Osteoblast (primary cell): ENCODE measurements around the gene PPP1R3G. TPM values are rescaled to one million over a fixed set of nuclear protein-coding genes. Genes with fewer than 3 reads are reported as not detected.

ENCODE experiments used
- DNase-seq: peaks from one replicate; pipeline ENCODE4 v3.0.0; 2011; ENCODE audit warnings: low spot score, mixed read lengths; ENCODE audit not compliant: insufficient read length; ENCODE audit errors: missing footprints
- H2AFZ ChIP-seq: 2 replicates; pipeline ENCODE4 v1.6.0; 2011; ENCODE audit warnings: mild to moderate bottlenecking, low read length
- H3K27ac ChIP-seq: 2 replicates; pipeline ENCODE4 v1.5.1; 2011; ENCODE audit warnings: mild to moderate bottlenecking, low read depth, low read length, moderate library complexity
- H3K27me3 ChIP-seq: 2 replicates; pipeline ENCODE4 v1.6.0; 2012; ENCODE audit warnings: mild to moderate bottlenecking, control low read depth, inconsistent platforms, low read length, moderate library complexity; ENCODE audit not compliant: insufficient read depth
- H3K36me3 ChIP-seq: 2 replicates; pipeline ENCODE4 v1.5.1; 2011; ENCODE audit warnings: mild to moderate bottlenecking, low read length, control low read depth, moderate library complexity; ENCODE audit not compliant: insufficient read depth
- H3K4me1 ChIP-seq: 2 replicates; pipeline ENCODE4 v1.5.1; 2011; ENCODE audit warnings: mild to moderate bottlenecking, low read length, control low read depth, moderate library complexity; ENCODE audit not compliant: insufficient read depth
- H3K4me2 ChIP-seq: 2 replicates; pipeline ENCODE4 v1.6.0; 2011; ENCODE audit warnings: mild to moderate bottlenecking, low read length; ENCODE audit not compliant: insufficient read depth
- H3K4me3 ChIP-seq: fragments of 200-600 bp; sonication (generic); 3 replicates; pipeline ENCODE4 v1.5.1; 2012; ENCODE audit warnings: mild to moderate bottlenecking, low read length, inconsistent platforms; ENCODE audit not compliant: insufficient read depth
- H3K79me2 ChIP-seq: 2 replicates; pipeline ENCODE4 v1.6.0; 2012; ENCODE audit warnings: mild to moderate bottlenecking, low read length, control low read depth, inconsistent platforms; ENCODE audit not compliant: insufficient read depth
- H3K9me3 ChIP-seq: 2 replicates; pipeline ENCODE4 v1.5.1; 2011; ENCODE audit warnings: low read depth, low read length, control low read depth
- H4K20me1 ChIP-seq: 2 replicates; pipeline ENCODE4 v1.6.0; 2012; ENCODE audit warnings: mild to moderate bottlenecking, low read length, control low read depth; ENCODE audit not compliant: insufficient read depth
- CTCF ChIP-seq: IDR thresholded peaks from 2 replicates; pipeline ENCODE4 v1.5.1; 2011; ENCODE audit warnings: mild to moderate bottlenecking, low read depth, low read length, moderate library complexity; ENCODE audit errors: extremely low read depth
- total RNA-seq: library from RNA; depleted of rRNA; stranded (reverse); fragments of >200 nt; gene quantifications from 2 replicates; pipeline ENCODE4 v1.2.3, GENCODE V29; 2012

Gene PPP1R3G
- total RNA-seq, 1 donor = 3.3 TPM

GRCh38 chr6:5051394-5051793 is 33.7 kb upstream of the PPP1R3G start:
- Histone ChIP-seq H3K4me3 (no peak overlapping the region), H4K20me1 (no peaks in the 10 kb centered on the region), H3K4me2 (no peak overlapping the region), H3K27me3 (no peaks in the 10 kb centered on the region), H3K79me2 (no peaks in the 10 kb centered on the region), H3K9me3 (peaks cover 3% of the 10 kb centered on the region), H3K36me3 (no peaks in the 10 kb centered on the region), H2AFZ (no peak overlapping the region), H3K4me1 (peaks cover 9% of the 10 kb centered on the region), H3K27ac (no peak overlapping the region)
- DNase-seq = no peak
- TF ChIP-seq CTCF = no peak

GRCh38 chr6:5053038-5053437 is 32.1 kb upstream of the PPP1R3G start:
- no peaks in the 10 kb centered on the region for H3K36me3 ChIP-seq
- no peak for DNase-seq
- H3K4me2 ChIP-seq = peak overlapping the region; percentile 21
- H3K27me3 ChIP-seq = no peaks in the 10 kb centered on the region
- no peak overlapping the region for H3K4me3 ChIP-seq
- H3K79me2 ChIP-seq = no peaks in the 10 kb centered on the region
- H2AFZ ChIP-seq = no peak overlapping the region
- no peak for TF ChIP-seq CTCF
- no peaks in the 10 kb centered on the region for H4K20me1 ChIP-seq
- no peak overlapping the region for H3K27ac ChIP-seq
- H3K9me3 ChIP-seq = peaks cover 3% of the 10 kb centered on the region
- H3K4me1 ChIP-seq = peaks cover 9% of the 10 kb centered on the region

- H3K9me3 ChIP-seq = peaks cover 3% of the 10 kb centered on the region
- no peak overlapping the region for H3K4me3 ChIP-seq
- no peak overlapping the region for H3K27ac ChIP-seq
- H3K36me3 ChIP-seq = no peaks in the 10 kb centered on the region
- no peaks in the 10 kb centered on the region for H3K27me3 ChIP-seq
- H2AFZ ChIP-seq = no peak overlapping the region
- H3K4me2 ChIP-seq = peak overlapping the region; percentile 61
- H3K79me2 ChIP-seq = no peaks in the 10 kb centered on the region
- TF ChIP-seq CTCF = no peak
- H3K4me1 ChIP-seq = peaks cover 9% of the 10 kb centered on the region
- no peaks in the 10 kb centered on the region for H4K20me1 ChIP-seq
- no peak for DNase-seq
Measured at GRCh38 chr6:5053864-5054244, 31.3 kb upstream of the PPP1R3G start.

- DNase-seq = no peak
- no peaks in the 10 kb centered on the region for H4K20me1 ChIP-seq
- H3K4me3 ChIP-seq = no peak overlapping the region
- peaks cover 3% of the 10 kb centered on the region for H3K9me3 ChIP-seq
- H3K79me2 ChIP-seq = no peaks in the 10 kb centered on the region
- peak overlapping the region; percentile 61 for H3K4me2 ChIP-seq
- peaks cover 9% of the 10 kb centered on the region for H3K4me1 ChIP-seq
- H2AFZ ChIP-seq = no peak overlapping the region
- H3K27ac ChIP-seq = no peak overlapping the region
- no peaks in the 10 kb centered on the region for H3K36me3 ChIP-seq
- H3K27me3 ChIP-seq = no peaks in the 10 kb centered on the region
- no peak for TF ChIP-seq CTCF
Measured at GRCh38 chr6:5054245-5054873, 30.8 kb upstream of the PPP1R3G start.
